Hypothalamus (tissue), 51 donors: ENCODE data around the gene WFIKKN1.

Experiments used
- DNase-seq, 51 donors: peaks; one replicate each; lab custom pipeline; 2025; lab: John Stamatoyannopoulos, UW

WFIKKN1 gene

DNA sequence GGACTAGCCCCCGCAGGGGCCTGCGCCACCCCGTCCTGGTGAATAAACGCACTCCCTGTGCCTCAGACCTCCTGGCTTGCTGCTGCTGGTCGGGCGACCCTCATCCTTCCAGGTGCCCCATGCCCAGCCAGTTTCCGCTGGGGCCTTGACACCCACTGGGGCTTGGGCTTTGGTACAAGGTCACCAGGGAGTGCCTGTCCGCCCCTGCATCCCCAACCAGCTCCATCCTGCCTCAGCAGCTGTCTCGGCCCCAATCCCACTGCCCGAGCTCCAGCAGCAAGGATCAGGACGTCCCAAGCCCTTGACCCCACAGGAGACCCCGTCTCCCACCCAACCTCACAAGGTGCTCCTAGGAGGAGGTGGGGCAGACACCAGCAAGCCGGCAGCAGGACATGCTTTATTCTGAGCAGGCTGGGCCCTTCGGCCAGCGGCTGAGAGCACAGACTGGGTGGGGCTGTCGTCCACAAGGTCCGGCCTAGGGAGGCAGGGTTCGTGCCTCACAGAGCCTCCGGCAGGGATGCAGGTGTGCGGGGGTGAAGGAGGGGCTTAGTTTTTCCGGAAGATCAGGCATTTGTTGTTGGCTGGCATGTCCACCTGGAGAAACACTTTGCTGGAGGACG, 3.4 kb downstream of the WFIKKN1 start:
- no peak for DNase-seq

DNA sequence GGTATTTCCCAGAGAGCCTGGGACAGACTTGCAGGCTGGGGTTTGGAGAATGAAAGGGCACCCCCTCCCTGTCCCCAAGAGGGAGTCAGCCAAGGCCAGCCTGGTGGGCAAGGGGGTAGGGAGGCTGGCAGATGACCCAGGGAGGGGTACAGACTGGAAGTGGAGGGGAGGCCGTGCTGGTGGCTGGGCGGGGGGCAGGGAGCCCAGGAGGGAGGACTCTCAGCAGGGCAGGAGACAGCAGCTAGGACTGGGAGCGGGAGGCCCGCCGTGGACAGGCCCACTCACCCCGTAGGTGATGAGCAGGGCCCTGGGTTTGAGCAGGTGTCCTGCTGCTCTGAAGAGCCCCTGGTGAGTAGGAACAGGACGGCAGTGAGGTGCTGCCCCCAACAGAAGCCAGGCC, 4.2 kb downstream of the WFIKKN1 start:
- DNase-seq: no peak

DNA sequence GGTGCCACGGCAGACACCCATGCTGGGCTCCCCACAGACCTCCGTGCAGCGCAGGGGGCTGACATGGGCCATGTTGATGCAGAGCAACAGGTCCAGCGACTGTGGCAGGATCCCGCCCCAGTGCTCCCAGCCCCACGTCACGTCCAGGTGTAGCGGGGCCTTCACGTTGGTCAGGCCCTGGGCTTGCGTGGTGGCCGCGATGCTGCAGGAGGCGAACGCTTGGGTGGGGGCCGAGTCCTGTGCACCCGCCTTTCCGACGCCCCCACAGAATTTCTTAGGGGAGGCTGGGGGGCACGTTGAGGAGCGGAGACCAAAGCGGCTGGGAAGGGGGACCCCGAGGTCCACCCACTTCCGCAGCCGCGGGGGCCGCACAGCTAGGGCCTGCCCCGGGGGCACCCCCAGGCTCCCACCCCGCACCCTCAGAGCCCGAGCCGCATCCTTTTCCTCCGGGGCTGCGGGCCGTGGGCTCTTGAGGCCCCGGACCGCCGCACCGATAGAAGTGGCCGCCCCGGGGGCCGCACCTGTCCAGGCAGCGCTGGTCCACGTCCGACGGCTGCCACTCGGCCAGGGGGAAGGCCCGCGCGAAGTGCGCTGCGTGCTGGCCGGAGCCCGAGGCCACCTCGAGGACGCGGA, 4.9 kb downstream of the WFIKKN1 start:
- no peak for DNase-seq

DNA sequence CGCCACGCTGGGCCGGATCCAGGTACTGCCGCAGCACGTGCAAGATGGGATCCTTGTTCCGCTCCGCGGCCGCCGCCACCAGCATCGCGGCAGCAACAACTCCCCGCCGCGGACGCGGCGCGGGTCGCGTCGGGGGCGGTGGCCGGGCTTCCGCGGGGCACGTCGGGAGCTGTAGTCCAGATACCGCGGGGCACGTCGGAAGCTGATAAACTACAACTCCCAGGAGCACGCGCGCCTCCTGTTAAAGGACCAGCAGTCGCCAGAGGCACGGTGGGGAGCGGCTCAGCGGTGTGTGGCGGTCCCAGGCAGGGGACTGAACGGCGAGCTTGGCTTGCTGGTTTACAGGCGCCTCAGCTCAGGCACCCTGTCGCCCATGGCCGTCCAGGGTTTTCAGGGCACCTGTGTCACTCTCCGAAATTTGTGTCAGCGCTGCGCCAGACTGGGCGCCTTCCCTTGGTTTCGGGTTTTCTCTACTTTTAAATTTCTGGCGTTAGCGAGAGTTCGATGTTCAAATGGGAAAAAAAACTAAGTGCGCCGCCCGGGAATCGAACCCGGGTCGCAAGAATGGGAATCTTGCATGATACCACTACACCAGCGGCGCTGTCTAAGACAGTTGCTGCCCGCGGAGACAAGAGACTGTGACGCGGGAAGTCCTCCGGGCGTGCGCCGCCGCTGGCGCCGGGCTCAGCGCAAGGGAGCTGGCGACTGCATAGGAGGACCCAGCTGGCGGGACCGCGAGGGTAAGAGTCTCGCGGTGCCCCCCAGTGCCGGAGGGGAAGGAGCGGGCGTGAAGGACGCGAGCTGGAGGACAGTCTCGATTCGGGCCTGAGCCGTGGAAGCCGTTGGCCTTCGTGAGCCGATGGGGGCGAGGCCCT, 5.7 kb downstream of the WFIKKN1 start, which contains the start of gene METTL26:
METTL26 (minus strand) TSS at position 100 of the 875 bp plus-strand sequence; CDS start at position 85, 15 bp downstream.
- DNase-seq: peak; percentile 86 to 99 (median 96)

DNA sequence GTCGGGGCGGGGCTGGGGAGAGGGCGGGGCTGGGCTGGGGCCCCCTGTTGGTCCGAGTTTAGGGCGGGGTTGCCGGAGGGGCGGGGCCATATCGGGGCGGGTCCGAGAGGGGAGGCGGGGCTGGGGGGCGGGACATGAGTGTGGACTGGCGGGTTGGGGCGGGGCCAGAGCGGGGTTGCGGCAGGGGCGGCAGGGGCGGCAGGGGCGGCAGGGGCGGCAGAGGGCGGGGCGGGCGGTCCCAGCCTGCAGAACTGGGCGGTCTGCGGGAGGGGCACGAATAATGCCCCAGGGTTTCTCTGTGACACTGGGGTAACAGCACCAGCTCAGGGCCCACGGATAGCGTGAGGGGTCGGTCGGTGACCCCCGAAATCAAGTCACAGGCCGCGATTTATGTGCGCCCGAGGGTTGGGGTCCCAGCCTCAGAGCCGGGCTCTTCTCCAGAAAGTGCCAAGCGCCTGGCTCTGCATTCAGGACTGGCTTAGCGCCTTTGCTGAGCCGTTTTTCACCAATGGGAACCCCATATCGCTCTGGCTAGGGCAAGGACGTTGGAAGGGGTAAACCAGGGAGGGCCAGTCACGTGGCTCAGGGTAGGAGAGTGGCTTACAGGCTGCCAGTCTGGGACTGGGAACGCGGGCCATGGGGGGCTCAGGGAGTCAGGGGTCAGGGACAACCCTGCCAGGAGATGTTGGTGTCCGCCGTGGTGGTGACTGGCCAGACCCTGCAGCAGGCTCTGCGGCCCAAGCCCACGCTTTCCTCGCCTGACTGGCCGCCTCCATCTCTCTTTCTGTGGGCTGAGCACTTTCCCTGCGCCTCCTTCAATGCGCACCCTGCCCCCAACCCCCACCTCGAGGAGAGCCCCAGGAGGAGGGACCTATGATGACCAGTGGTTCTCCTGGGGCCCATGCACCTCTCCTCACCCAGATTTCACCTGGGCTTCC, 6.6 kb downstream of the WFIKKN1 start:
- peak in 44 of 51 donors; percentile 10 to 99 (median 94) for DNase-seq

DNA sequence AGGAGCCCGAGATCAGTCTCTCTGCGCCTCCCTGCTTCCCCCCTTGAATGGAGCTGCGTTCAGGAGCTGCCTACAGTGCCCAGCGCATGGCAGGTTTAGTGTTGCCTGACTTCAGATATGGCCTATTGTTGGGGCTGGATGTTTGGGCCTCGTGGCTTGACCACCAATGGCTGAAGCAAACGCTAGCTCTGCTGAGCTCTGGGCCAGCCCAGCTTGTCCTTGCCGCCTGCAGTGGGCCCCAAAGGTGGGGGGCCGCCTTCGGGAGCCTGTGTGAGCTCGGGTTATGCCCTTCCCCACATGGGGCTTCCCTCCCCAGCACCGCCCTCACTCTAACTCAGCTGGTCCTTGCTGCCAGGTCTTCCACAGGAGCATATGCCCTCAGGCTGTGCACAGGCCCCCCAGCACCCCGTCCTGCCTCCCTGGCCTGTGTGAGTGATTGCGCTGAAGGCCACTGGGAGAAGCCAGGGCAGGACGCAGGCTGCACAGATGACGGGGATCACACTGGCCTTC, 7.3 kb downstream of the WFIKKN1 start:
- no peak for DNase-seq

DNA sequence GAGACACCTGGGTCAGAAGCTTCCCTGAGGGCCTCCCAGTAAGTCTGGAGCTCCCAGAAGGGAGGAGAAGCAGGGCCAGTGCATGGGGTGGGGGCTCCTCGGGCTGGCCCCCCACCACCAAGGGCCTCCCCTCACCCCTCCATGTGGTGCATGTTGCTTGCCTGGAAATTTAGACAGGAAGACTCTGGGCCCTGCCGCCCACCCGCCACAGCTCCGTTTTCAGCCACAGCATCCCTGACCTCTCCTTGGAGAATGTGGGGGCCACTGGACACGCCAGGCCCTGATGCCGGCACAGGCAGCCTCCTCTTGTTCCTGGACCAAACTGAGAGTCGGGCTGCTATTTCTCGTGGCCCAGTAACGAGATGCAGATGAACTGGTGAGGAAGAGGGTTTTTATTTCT, 8.1 kb downstream of the WFIKKN1 start:
- no peak for DNase-seq

DNA sequence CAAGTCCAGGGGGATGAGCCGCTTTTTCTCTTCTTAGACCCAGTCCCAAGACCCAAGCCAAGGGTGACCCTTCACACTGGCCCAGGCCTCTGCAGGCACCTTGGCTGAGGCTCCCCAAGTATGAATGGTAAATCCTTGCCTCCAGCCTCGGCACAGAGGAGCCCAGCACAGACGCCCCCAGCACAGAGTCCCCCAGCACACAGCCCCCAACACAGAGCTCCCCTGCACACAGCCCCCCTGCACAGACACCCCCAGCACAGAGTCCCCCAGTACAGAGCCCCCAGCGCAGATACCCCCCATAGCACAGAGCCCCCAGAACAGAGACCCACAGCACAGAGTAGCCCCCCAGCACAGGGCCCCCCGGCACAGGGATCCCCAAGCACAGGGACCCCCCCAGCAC, 9.8 kb downstream of the WFIKKN1 start:
- DNase-seq: no peak

DNA sequence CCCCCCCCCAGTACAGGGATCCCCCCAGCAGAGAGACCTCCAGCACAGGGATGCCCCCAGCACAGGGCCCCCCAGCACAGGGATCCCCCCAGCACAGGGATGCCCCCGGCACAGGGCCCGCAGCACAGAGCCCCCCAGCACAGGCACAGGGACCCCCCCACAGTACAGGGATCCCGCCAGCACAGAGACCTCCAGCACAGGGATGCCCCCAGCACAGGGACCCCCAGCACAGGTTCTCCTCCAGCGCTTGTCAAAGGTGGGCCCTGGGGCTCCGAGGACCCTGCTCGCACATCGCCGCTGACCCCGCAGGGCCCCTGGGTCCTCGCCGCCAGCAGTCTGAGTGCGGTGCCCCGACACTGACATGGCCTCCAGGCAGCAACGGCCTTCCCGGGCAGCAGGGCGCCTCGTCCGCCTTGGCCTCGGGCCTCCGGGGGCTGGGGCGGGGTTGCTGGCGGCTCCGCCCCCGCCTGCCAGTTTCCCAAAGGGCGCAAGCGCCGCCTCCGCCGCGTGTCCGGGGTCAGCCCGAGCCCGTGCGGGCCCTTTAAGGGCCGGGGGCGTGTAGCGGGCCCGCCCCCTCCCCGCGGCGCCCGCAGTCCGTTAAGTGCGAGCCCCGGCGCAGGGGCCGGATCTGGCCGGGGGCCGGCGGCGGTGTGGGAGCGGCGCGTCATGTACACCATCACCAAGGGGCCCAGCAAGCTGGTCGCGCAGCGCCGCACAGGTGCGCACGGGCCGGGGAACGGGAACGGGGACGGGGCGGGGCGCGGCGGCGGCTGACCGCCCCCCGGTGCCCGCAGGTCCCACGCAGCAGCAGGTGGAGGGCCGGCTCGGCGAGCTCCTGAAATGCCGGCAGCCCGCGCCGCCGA, 10.8 kb downstream of the WFIKKN1 start, which contains the start of gene MCRIP2:
MCRIP2 (plus strand) TSS at position 503 of the 863 bp plus-strand sequence; CDS start at position 667, 164 bp downstream.
- peak in 49 of 51 donors; percentile 8 to 87 (median 73) for DNase-seq

DNA sequence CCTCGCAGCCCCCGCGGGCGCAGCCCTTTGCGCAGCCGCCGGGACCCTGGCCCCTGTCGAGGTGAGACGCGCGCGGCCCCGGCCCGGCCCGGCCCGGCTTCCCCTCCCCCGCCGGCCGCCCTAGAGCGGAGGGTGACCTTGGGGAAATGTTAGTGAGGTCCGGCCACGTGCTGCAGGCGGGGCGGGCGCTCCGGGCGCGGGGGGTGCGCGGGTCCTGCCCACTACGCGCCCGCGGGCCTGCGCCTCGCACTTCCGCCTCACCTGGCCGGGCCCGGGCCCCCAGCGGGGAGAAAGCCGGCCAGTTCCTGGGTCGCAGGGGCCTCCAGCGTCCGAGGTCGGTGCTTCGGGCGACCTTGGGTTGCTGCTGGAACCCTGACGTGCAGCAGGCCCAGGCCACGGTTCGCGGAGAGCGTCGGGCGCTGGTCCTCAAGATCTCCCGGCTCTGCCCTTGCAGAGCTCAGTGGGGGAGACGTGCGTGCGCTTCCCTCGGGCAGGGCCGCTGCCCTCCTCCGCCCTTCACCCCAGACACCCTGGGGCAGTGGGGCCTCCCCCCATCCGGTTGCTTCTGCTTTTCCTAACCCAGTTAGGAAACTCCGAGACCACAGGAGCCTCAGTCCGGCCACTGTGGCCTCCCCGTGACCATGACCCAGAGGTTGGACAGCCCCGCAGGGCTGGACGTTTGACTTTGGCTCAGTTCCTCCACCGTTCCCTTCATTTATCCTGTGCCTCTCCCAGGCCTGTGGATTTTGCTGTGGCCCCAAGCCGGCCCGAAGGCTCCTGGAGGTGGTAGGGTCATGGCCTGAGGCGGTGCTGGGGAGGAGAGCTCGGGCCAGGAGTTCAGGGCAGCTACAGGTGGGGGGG, 11.6 kb downstream of the WFIKKN1 start:
- DNase-seq: peak in 25 of 51 donors; percentile 5 to 63 (median 37)

DNA sequence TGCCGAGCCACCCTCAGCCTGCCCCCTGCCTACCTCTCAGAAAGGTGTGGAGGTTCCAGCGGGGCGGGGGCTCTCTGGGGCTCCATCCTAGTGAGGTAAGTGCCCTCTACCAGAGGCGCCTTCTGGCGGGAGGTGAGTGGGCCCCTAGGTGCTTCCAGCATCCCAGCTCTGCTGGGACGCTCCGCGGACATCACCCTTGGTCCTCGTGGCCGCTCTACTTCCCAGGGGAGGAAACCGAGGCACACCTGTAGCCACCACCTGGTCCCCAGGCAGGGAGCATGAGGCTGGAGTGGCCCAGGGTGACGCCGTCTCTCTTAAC, 12.2 kb downstream of the WFIKKN1 start:
- no peak for DNase-seq

DNA sequence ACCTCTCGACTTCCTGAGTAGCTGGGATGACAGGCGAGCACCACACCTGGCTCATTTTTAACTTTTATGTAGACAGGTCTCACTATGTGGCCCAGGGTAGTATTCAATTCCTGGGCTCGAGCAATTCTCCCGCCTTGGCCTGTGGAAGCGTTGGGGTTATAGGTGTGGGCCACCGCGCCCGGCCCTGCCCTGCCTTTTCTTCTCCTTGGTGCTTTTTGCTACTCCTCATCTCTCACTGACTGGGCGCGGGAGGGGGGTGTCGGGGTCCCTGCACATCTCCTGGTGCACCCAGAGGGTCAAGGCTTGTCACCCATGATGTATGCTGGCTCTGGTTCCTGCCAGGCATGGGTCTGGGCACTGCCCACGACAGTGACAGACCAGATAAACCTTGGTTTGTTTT, 13.8 kb downstream of the WFIKKN1 start:
- DNase-seq: no peak

DNA sequence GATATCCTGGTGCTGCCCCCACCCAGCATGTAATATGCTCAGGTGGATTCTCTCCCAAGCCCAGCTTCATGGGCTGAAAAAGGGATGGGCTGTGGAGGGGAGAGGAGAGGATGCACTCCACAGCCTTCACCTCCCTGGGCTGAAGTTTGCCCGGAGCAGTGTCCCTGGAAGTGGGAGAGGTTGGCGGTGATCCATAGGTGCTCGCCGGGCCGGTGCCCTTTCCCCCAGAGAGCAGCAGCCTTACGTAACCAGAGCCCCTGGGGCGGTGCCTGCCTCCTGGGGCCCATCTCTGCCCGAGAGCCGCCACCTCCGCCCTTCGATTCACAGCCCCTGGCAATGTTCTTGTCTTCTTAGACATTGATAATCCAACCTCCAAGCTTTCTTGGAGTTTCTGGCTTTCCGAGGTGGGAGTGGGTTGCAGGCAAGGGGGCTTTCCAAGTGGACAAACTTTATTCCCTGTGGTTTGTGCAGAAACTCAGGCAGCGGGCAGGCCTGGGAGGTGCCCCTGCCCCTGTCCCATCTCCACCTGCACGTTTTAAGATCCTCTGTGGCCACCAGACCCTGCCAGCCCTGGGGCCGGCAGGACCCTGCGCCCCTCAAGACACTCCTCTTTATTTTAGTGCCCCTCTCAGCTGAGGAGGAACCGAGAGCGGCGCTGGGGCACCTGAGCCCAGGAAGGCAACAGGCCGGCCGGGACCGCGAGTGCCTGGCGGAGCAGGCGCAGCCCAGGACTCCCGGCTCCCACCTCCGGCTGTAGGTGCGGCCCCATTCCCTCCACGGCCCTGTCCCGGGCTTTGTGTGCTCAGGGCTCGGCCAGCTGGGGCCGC, 15.3 kb downstream of the WFIKKN1 start:
- no peak for DNase-seq

DNA sequence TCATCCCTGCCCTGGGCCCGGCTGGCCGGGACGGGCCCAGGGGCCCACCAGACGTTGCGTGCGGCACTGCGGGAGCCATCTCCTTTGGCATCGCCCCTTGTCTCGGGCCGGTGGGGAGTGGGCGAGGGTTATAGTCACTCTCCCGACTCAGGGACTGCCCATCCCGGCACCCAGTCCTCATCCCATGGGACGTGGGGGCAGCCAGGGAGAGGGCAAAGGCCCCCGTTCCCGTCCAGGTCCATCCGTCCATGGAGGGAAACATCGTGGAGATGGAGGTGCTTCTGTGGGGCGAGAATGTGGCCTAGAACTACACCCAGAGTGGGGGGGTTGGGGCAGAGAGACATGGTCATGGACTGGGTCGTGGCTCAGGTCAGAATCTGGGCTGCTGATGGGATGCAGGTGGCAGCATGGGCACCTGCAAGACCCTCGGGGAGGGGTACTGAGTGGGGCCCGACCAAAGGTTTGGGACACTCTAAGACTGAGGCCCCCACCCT, 15.9 kb downstream of the WFIKKN1 start:
- DNase-seq: no peak

DNA sequence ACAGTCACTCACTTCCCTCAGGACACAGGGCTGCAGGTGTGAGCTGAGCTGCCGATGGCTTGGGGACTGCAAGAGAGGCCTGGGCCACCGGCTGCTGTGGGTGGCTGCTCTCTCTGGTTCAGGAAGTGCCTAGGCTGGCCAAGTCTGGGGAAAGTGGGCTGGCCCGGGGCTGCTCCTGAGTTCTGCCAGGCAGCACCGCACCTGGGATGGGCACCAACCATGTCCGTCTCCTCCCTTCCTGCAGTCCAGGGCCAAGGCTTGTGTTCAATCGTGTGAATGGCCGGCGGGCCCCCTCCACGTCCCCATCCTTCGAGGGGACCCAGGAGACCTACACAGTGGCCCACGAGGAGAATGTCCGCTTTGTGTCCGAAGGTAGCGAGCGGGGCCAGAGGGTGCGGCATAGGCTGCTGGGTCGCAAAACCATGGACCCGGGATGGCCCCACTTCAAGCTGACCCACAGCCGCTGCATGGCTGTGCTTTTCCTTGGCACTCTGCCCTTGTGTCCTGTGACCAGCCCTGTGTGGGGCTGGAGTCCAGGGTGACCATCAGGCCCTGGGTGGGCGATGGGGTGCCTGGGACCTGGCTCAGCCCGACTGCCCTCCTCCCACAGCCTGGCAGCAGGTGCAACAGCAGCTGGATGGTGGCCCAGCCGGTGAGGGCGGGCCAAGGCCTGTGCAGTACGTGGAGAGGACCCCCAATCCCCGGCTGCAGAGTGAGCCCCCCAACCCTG, 16.6 kb downstream of the WFIKKN1 start:
- DNase-seq: peak in 2 of 51 donors; percentile 15 to 18

DNA sequence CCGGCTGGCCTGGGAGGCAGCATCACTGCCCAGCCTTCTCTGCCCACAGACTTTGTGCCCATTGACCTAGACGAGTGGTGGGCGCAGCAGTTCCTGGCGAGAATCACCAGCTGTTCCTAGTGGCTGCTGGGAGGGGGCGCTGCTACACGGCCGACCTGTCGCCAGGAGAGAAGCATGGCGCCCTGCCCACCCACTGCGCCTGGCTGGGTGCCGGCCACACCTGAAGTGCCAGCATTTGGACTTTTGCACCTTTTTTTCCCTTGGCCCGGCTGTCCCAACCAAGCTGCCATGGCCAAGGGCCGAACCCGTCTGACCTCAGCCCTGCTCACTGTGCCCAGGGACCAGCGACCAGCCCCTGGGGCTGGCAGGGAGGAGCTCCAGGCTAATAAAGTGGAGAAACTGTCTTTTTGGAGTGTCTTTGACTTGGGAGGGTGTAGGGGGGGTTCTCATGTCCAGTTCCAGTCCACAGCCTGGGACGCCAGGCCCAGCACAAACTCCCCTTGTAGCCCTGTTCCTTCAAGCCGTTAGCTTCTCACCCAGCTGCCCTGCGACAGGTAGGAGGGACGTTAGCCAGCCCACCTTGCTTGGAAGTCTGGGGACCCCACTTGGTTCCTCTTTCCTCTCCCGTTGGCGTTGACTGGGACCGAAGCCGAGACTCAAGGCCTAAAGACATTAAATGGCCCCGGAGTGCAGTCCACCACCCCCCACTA, 17.4 kb downstream of the WFIKKN1 start:
- peak in 6 of 51 donors; percentile 11 to 25 (median 22) for DNase-seq
